HG03342 (cell line): ENCODE measurements around the gene ZNF770.
"Not testable (repeated sequence)": the region's sequence is repeated elsewhere in the genome, so short reads cannot be mapped to it uniquely, and the experiment has no call there.

Source experiments
- ATAC-seq: cut with Tn5 transposase; IDR thresholded peaks from one replicate; pipeline ENCODE4 v1.9.1; 2021; ENCODE audit warnings: mild to moderate bottlenecking, moderate library complexity; ENCODE audit not compliant: unreplicated experiment

The ZNF770 gene

DNA sequence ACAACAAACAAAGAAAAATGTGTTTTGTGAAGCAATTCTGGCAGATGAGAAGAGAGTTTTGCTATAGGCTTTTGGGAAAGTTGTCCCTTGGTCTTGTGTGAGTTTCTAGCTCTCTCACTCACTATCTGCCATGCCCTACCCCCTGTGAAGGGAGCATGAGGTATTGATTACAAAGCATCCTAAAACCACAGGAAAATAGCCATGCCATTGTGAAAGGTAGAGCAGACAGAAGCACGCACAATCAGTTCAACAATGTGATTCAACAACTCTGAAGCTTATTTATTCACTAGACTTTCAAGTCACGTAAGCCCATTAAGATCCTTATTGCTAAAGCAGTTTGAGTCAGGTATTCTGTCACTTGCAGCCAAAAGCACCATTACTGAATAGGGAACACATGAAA, 12.0 kb downstream of the ZNF770 start:
- ATAC-seq, result no peak

DNA sequence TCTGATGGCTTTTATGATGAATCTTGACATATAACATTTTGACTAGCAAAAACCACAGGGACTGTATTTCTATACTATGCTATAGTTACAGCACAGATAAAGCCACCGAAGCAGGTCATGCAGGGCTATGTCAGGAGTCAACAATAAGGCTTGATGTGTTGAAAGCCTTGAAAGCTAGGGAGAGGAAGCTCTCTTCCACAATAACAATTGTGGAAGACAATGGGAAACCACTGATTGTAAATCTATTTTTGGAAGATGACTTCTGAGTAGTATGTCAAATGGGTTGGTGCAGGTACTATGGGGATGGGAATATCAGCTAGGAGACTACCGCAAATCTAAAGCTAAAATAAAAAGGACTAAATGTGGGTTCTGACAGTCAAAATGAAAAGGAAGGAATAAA, 14.6 kb downstream of the ZNF770 start:
- no peak for ATAC-seq

DNA sequence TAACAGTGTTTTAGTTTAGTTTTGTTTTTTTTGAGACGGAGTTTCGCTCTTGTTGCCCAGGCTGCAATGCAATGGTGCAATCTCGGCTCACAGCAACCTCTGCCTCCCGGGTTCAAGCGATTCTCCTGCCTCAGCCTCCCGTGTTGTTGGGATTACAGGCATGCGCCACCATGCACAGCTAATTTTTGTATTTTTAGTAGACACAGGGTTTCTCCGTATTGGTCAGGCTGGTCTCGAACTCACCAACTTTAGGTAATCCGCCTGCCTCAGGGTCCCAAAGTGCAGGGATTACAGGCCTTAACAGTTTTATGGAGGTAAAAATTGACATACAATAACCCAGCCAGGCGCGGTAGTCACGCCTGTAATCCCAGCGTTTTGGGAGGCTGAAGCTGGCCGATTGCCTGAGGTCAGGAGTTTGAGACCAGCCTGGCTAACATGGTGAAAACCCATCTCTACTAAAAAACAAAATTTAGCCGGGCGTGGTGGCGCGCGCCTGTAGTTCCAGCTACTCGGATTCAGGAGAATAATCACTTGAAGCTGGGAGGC, 17.9 kb downstream of the ZNF770 start:
- peak; percentile 7 for ATAC-seq

DNA sequence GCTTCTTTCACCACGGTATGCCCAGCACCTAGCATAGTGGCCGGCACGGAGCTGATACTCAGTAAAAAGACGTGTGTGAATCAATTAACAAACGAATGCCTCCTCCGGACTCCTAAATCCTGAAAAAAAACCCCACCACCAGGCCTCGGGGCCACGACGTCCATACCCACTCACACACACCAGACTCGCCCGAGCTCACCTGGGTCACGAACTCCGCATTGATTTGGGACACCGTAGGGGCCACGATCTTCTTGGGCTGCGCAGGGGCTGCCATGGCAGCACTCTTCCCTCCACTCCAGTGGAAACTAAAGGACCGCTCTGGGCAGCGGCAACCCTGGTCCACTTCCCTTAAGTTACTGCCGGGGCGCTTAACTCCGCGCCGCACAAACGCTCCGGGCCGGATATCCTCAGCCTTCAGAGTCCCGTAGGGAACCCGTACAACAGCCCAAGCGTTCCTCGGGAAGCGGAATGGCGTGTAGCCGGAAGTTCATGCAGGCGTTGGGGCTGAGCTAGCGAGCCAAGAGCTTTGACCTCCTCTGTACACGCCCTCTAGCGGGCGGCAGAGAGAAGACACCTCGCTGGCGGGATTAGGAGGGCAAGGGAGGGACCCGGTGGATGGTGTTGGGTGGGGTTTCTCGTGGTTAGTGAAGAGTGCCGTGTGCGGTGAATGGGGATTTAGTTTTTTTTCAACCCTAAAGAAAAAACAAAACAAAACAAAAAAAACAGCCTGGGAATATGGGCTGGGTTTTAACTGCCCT, 18.6 kb downstream of the ZNF770 start, which contains the start of gene AQR:
Gene AQR (minus strand): TSS at position 403 of the 758 bp plus-strand sequence. CDS start 129 bp downstream, at position 274.
- peak; percentile 97 for ATAC-seq

DNA sequence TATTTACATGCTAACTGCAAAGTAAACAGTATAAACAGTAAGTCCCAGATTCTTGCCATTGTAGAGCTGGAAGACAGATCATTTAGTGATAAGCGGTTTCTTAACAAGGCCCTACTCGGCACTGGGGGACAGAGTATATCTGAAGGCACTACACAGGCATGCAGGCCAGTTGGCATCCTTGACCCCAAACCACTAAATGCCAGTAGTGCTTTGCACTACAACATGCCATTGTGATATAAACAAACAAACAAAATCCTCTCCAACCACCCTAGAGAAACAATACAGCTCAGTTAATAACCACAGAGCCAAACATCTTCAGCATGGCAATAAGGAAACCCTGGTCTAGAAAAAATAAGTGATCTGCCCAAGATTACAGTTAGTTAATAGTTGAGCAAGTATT, 23.8 kb downstream of the ZNF770 start:
- ATAC-seq, result no peak

DNA sequence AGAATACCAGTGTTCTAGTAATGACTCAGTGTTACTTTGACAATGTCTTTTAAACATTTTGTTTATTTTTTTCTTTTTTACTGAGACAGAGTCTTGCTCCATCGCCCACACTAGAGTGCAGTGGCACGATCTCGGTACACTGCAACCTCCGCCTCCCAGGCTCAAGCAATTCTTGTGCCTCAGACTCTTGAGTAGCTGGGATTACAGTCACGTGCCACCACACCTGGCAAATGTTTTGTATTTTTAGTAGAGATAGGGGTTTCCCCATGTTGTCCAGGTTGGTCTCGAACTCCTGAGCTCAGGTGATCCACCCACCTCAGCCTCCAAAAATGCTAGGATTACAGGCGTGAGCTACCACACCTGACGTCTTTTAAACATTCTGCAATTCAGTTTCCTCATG, 34.2 kb downstream of the ZNF770 start:
- no peak for ATAC-seq

DNA sequence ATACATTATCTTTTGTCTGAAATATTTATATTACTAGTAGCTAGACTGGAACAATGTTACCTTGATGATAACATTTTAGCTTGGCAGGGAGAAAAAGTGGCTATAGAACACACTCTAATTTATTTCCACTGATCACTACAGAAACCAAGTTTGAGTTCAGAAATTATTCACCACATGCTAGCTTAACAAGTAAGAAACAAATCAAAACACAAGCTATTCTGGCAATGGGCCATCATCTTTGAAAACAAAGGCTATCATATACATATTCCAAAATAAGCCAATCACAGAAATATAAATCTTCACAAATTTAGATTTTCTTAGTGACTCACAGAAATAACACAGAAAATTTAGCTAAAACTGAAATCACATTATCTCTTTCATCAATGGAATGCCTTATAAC, 35.6 kb downstream of the ZNF770 start:
- no peak for ATAC-seq

DNA sequence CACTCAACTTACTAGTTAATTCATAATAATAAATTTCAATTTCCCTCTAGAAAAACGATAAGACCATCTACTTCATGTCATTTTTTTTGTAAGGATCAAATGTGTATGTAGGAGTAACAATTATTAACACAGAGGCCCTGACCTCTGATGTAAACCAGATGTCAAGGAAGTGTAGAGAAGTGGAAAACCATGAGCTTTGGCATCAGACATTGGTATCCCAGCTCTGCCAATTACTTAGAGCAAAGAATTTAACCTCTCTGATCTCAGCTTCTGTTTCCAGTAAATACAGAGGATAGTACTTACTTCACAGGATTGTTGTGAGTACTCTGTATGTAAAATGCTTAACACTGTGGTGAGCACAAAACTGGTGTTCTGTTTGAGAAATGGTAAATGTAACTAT, 36.1 kb downstream of the ZNF770 start:
- ATAC-seq, result no peak

DNA sequence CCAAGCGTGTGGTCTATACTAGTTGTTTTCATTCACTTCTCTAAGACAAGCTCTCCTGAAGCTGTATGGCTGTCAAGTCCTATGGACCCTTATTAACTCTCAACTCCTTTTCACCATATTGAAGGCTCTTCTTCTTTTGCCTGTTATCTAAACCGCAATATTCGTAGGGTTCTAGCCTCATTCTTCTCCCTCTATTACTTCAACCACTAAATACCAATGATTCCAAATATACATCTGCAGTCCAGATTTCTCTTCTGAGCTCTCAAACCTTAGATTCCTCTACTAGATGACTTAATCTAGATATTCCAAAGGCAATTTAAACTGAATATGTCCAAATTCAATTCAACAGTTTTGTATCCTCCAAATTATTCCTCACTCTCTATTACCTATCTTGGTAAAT, 43.2 kb downstream of the ZNF770 start:
- no peak for ATAC-seq

DNA sequence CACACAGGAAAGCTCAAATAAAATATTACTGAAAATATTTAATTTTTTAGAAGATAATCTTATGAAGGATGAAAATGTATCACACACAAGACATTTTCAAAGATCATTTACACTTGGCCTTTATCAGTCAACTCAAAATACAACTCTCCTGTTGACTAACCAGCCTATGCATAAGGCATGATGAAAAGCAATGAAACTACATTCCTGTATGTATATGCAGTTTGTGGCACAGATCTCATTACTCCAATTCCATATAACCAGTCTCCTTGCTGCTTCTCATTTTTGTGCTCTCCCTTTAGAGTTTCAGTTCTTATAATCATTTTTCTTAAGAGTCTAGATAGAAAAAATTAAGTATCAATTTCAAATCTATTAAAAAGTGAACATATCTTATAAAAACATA, 44.4 kb downstream of the ZNF770 start:
- ATAC-seq, result no peak

DNA sequence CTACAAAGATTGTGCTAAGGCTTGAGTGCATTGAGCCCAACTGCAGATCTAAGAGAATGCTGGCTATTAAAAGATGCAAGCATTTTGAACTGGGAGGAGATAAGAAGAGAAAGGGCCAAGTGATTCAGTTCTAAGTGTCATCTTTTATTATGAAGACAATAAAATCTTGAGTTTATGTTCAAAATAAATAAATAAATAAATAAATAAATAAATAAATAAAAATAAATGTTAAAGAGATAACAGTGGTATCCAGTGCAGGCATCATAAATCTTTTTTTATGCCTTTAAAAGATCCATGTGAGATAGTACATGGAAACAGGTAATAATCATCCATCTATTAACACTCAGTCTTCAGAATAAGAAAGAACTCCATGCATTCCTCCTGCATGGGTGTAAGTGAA, 44.8 kb downstream of the ZNF770 start:
- ATAC-seq, result not testable (repeated sequence)

DNA sequence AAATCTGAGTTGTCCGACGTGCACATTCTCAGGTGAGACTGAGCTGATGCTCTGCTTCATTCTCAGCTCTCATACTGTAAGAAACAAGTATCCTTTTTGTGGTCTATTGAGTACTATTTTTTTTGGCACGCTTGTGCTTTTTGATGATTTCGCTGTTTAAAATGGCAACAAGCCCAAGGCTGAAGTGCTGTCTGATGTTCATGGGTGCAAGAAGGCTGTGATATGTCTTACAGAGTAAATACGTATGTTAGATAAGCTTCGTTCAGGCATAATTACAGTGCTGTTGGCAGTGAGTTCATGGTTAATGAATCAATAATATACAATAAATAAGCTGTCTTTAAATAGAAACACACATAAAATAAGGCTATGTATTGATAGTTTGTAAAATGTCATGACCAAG, 45.7 kb downstream of the ZNF770 start:
- ATAC-seq, result no peak

DNA sequence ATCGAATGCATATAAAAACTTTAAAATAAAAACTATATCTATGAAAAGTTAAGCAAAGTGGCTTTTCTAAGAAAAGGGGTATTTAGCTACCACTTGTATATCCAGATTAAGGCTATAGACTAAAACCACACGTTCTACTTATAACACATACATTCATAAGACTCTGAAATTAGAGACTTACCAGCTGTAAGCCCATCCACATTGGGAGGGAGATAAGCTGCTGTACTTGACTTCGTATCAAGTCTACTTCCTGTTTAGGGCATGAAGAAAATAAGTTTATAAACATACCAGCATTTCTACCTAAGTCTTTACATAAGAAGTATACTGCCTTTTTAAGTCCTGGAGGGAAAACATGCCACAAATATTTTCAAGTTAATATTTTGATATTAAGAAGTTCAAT, 46.3 kb downstream of the ZNF770 start:
- ATAC-seq, result no peak

DNA sequence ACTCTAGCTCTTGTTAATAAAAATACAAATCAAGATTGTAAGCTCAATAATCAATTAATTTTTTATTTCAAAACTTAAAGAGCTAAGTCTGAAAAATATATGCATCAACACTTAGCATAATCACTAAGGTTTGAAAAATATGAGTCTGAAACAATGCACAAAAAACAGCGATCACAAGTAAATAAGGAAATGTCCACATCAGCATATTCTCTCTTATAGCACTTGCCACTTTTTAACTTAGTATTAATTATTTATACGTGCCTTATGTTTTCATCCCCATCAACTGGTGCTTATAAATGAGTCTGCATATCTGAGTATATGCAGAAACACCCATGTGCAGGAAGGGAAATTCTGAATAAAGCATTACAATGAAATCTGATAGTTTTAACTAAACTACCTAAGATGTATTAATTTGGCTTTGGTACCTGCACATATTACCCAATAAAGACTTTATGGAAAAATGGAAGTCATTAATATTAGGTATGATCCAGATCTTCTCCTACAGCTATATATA, 46.8 kb downstream of the ZNF770 start:
- ATAC-seq, result no peak

DNA sequence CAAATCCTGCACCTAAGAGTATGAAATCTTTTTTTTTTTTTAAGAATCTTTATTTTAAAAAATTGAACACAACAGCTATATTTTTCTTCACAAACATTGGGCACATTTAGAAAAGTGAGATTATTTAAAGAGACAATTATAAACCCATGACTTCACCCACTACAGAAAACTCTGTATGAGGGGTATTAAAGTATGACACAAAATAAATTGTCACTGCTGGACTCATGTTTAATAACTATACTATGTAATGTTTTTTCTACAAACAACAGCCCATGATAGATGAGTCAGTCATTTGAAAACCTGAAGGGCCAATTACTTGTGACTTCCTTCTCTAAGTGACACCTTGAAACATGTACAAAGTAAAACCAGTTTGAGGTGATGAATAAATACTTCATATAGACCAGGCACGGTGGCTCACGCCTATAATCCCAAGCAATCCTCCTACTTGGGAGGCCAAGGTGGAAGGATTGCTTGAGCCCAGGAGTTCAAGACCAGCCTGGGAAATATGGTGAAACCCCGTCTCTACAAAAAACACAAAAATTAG, 54.6 kb downstream of the ZNF770 start:
- ATAC-seq, result no peak

DNA sequence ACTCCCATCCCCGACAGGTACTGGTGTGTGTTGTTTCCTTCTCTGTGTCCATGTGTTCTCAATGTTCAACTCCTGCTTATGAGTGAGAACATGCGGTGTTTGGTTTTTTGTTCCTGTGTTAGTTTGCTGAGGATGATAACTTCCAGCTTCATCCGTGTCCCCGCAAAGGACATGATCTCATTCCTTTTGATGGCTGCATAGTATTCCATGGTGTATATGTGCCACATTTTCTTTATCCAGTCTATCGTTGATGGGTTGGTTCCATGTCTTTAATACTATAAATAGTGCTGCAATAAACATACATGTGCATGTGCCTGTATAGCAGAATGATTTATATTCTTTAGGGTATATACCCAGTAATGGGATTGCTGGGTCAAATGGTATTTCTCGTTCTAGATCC, 59.7 kb downstream of the ZNF770 start:
- not testable (repeated sequence) for ATAC-seq
